Mammary epithelial cell (primary cell): ENCODE measurements around the gene ZSWIM4.

Experiments
- CTCF ChIP-seq, 2 donors: IDR thresholded peaks in 1 of 2; conservative IDR thresholded peaks in 1 of 2; 2 replicates each; pipeline ENCODE4 v1.5.1; 2011 to 2012; ENCODE audit warnings: inconsistent platforms in 2 of 2, low read length in 2 of 2, mild to moderate bottlenecking in 2 of 2, control low read depth in 1 of 2, low read depth in 1 of 2; ENCODE audit not compliant: insufficient read depth in 1 of 2; ENCODE audit errors: extremely low read depth in 1 of 2
- EZH2 ChIP-seq: IDR thresholded peaks from 2 replicates; pipeline ENCODE4 v1.6.1; 2012; ENCODE audit warnings: low read length, inconsistent platforms, borderline replicate concordance

GRCh38 chr19:13756210-13756609 lies 39.0 kb upstream of the ZSWIM4 start:
- no peak for TF ChIP-seq CTCF (conservative IDR thresholded peaks at IDR 0.05 in 1 of 2, IDR thresholded peaks at IDR 0.05 in 1 of 2; ENCODE audit: extremely low read depth in 1 of 2, insufficient read depth in 1 of 2, low read depth in 1 of 2, low read length in 2 of 2)
- no peak for TF ChIP-seq EZH2
